Activated B cell treated with CpG ODN at 0.5 μM for 24 hours (primary cell): ENCODE measurements around the gene CPSF6. TPM values are rescaled to one million over a fixed set of nuclear protein-coding genes. Genes with fewer than 3 reads are reported as not detected.
"Not testable (repeated sequence)": the region's sequence is repeated elsewhere in the genome, so short reads cannot be mapped to it uniquely, and the experiment has no call there.

Experiments
- ATAC-seq: fragments of 200-7000 bp; cut with Tn5 transposase; one replicate; pipeline ENCODE4 v1.10.0; 2021; ENCODE audit warnings: low read depth, mild to moderate bottlenecking, moderate library complexity
- CTCF ChIA-PET: fragments of 350-600 bp; sonication (Branson Sonifier 250); formaldehyde crosslinking; loops from one replicate; lab custom pipeline; 2021; ENCODE audit warnings: antibody characterized with exemption; lab: Charles Lee
- POLR2A ChIA-PET: fragments of 350-600 bp; sonication (Branson Sonifier 250); formaldehyde crosslinking; loops from one replicate; lab custom pipeline; 2021; ENCODE audit warnings: antibody characterized with exemption; lab: Charles Lee
- DNase-seq: peaks from one replicate; pipeline ENCODE4 v3.0.0; 2022
- H3K27ac Mint-ChIP-seq: one replicate; pipeline ENCODE4 v1.8.0; 2020; ENCODE audit warnings: mixed read lengths
- H3K27me3 Mint-ChIP-seq: one replicate; pipeline ENCODE4 v1.8.0; 2021; ENCODE audit warnings: mixed read lengths
- H3K36me3 Mint-ChIP-seq: one replicate; pipeline ENCODE4 v1.8.0; 2021; ENCODE audit warnings: low read depth, mixed read lengths
- H3K4me1 Mint-ChIP-seq: one replicate; pipeline ENCODE4 v1.8.0; 2021; ENCODE audit warnings: mixed read lengths
- H3K4me3 Mint-ChIP-seq: one replicate; pipeline ENCODE4 v1.8.0; 2020; ENCODE audit warnings: mild to moderate bottlenecking, mixed read lengths
- H3K9me3 Mint-ChIP-seq: one replicate; pipeline ENCODE4 v1.8.0; 2020; ENCODE audit warnings: mixed read lengths
- CTCF ChIP-seq: fragments of 200-600 bp; IDR thresholded peaks from one replicate; pipeline ENCODE4 v1.8.0; 2022; ENCODE audit warnings: antibody characterized with exemption, mild to moderate bottlenecking
- intact Hi-C: fragments of 100-400 bp; cut with micrococcal nuclease; formaldehyde crosslinking; loops from one replicate; pipeline ENCODE4 v1.15.1; 2024
- total RNA-seq: library from RNA; stranded (reverse); gene quantifications from 2 replicates; pipeline ENCODE4 v1.2.3, GENCODE V29; 2022

Gene CPSF6
- total RNA-seq, 1 donor from 2014 or later, result 104 TPM

DNA sequence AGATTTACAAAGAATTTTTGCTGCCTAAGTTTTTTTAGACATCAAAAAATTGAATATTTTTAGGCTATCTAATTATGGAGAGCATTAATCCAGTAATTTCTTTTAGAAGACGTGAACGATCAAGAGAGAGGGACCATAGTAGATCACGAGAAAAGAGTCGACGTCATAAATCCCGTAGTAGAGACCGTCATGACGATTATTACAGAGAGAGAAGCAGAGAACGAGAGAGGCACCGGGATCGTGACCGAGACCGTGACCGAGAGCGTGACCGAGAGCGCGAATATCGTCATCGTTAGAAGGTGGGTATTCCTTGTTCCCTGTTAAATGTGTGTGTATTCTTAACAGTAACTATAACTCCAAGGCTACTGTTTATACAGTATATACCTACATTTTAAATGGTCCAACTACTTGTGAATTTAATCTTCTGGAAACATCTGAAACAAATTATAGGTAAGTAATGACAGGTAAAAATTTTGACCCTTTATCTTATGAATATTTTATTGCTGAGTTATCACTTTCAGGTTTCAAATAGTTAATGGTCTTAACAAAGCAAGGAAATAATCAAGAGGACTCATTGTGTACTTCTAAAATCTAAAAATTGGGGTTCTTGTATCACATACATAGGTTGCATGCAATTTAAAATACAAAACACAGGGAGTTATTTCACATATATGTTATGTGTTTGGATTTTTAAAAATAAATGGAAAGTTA lies 23.1 kb downstream of the CPSF6 start:
- TF ChIP-seq CTCF, result no peak
- Mint-ChIP-seq H3K9me3 (no peaks in the 10 kb centered on the region), H3K36me3 (peaks cover 78% of the 10 kb centered on the region), H3K4me1 (no peaks in the 10 kb centered on the region), H3K27ac (no peak overlapping the region), H3K4me3 (no peak overlapping the region), H3K27me3 (no peaks in the 10 kb centered on the region)
- ChIA-PET CTCF (no interaction called here), POLR2A (no interaction called here)
- intact Hi-C loops, result no loop called here
- ATAC-seq (no peak), DNase-seq (no peak)

GRCh38 chr12:69265205-69265604 lies 25.8 kb downstream of the CPSF6 start:
- ATAC-seq (no peak), DNase-seq (no peak)
- intact Hi-C loops, result no loop called here
- Mint-ChIP-seq H3K4me1 (no peaks in the 10 kb centered on the region), H3K4me3 (no peak overlapping the region), H3K27ac (no peak overlapping the region), H3K9me3 (no peaks in the 10 kb centered on the region), H3K27me3 (no peaks in the 10 kb centered on the region), H3K36me3 (peaks cover 62% of the 10 kb centered on the region)
- TF ChIP-seq CTCF, result no peak
- ChIA-PET POLR2A (no interaction called here), CTCF (interaction anchor here (1.7 kb wide), 1 partner anchor 109 kb away, joined by 8 read pairs; no protein-coding TSS in a partner anchor)

GRCh38 chr12:69265633-69266032 lies 26.3 kb downstream of the CPSF6 start:
- H3K4me1 Mint-ChIP-seq, H3K27ac Mint-ChIP-seq, H3K4me3 Mint-ChIP-seq, H3K9me3 Mint-ChIP-seq, ATAC-seq, CTCF ChIA-PET, POLR2A ChIA-PET, intact Hi-C loops, DNase-seq, H3K27me3 Mint-ChIP-seq: not testable (repeated sequence)
- peaks cover 62% of the 10 kb centered on the region for H3K36me3 Mint-ChIP-seq

DNA sequence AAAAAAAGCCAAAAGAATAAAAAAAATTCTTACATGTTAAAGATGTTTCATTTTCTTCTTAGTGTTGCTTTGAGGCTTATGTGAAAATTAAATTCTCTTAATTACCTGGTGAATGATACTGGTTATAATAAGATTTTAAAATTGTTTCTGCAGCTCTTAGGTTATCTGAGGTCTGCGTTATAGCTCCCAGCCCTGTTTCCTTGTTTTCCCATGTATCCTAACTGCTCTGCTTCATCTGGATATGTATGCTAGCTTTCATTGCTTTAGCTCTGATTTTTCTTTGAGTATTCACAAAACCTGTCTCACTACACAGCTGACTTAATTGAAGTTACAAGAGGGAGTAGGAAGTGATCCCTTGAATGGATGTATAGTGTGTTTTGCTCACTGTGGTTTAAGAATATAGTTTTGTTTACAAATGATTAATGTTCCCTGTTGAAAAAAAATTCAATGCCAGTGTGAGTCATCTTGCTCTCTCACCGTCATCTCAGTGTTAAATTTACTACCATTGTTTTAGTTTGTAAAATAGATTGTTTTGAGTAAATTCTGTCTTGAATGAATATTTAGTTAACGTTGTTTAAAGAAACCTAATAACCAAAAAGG lies 26.8 kb downstream of the CPSF6 start:
- no peak for TF ChIP-seq CTCF
- H3K36me3 Mint-ChIP-seq, result peaks cover 62% of the 10 kb centered on the region
- intact Hi-C loops, result no loop called here
- H3K27me3 Mint-ChIP-seq, result no peaks in the 10 kb centered on the region
- H3K27ac Mint-ChIP-seq, result no peak overlapping the region
- ChIA-PET POLR2A (no interaction called here), CTCF (no interaction called here)
- H3K4me3 Mint-ChIP-seq, result no peak overlapping the region
- H3K4me1 Mint-ChIP-seq, result no peaks in the 10 kb centered on the region
- ATAC-seq (no peak), DNase-seq (no peak)
- no peaks in the 10 kb centered on the region for H3K9me3 Mint-ChIP-seq

DNA sequence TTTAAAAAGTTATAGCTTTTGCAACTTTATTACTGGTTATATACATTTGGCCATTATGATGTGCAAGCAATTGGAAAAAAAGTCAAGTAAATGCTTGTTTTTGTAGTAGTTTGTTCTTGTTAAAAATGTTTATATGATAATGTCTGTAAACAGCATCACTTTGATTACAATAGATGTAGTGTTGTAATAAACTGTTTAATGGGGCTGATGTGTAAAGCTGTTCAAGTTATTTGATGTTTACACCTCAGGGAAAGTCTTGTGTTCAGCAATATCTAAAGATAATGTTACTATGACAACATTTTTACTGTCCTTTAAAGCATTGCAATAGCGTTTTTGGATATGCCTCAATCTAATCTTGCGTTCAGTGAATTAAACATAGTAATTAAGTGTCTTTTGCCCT lies 30.4 kb downstream of the CPSF6 start:
- Mint-ChIP-seq H3K36me3 (peaks cover 42% of the 10 kb centered on the region), H3K9me3 (no peaks in the 10 kb centered on the region), H3K27ac (no peak overlapping the region), H3K27me3 (no peaks in the 10 kb centered on the region), H3K4me1 (no peaks in the 10 kb centered on the region), H3K4me3 (no peak overlapping the region)
- no peak for ATAC-seq
- DNase-seq, result no peak
- no peak for TF ChIP-seq CTCF
- ChIA-PET POLR2A (no interaction called here), CTCF (no interaction called here)
- intact Hi-C loops, result loop anchor here (2.0 kb wide), 1 partner anchor 13 kb away; no protein-coding TSS in a partner anchor
